Measurements from ENCODE around the gene RASA4.
"Not testable (repeated sequence)": the region's sequence is repeated elsewhere in the genome, so short reads cannot be mapped to it uniquely, and the experiment has no call there.

Gene RASA4

DNA sequence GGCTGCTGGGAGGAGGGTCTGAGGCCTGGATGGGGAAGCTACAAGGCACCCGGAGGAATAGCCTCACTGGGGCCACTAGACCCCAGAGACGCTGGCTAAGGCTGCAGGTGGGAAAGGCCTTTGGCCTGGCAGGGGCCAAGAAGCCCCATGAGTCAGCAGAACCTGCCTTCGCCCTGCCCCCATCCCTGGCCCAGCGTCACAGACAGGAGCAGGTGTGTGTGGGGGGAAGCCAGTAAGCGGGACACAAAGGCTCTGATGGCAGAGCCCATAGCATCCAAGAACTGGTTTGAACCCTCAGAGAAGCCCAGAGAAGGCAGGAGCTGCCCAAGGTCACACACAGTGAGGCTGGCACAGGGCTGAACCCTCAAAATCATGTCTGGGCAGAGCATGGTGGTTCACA is 9.7 kb downstream of the RASA4 start:
- H3K27me3 ChIP-seq (replicated peaks in 2 of 5; ENCODE audit: control insufficient read depth in 4 of 5, insufficient read depth in 5 of 5, low read length in 4 of 5); CTCF ChIA-PET; H3K4me3 ChIP-seq (ENCODE audit: control insufficient read depth in 1 of 7, extremely low read depth in 1 of 7, insufficient read depth in 4 of 7, low read depth in 2 of 7, low read length in 6 of 7); POLR2A ChIA-PET; H3K4me1 ChIP-seq (ENCODE audit: control extremely low read depth in 1 of 4, control insufficient read depth in 4 of 4, insufficient read depth in 4 of 4, low read length in 3 of 4); H3K27ac ChIP-seq (ENCODE audit: insufficient read depth in 1 of 2, low read depth in 1 of 2, low read length in 2 of 2, poor library complexity in 1 of 2, severe bottlenecking in 2 of 2); DNase-seq; H3K36me3 ChIP-seq (ENCODE audit: control insufficient read depth in 4 of 4, insufficient read depth in 4 of 4, low read length in 3 of 4); H3K9me3 ChIP-seq (ENCODE audit: control extremely low read depth in 1 of 5, control insufficient read depth in 4 of 5, insufficient read depth in 2 of 5, low read depth in 1 of 5, low read length in 4 of 5): not testable (repeated sequence)
- no CpG with 5 or more reads among the region's 5 CpGs for WGBS (ENCODE audit: insufficient coverage)

DNA sequence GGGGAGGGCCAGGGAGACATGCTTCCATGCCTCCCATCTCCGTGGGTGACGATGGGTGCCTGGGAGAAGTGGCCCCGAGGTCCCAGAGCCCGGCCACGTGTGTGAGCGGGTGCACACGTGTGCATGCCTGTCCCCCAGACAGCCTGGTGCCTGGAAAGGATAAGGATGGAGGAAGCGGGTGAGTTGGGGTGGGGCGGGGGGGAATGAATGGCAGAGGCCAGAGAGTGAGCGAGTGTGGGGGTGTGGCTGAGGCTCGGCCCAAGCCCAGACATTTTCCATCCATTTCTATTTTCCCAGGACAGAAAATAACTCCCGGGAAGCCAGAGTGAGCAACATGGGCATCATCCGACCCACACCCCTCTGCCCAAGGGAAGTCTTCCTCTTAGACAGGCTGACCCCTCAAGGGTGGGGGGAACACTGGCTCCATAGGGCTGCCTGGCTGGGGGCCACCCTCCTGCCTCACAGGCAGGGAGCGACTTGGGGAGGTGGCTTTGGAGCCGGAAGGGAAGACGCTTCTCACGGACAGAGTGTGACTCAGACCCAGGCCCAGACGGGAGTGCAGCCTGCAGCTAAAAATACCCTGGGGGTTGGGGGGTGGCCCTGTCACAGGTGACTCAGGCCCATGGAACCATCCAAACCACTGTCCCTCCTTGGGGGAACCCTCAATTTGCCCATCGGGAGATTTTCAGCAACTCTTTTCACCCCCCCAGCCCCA is 12.0 kb downstream of the RASA4 start:
- H3K4me3 ChIP-seq (ENCODE audit: control insufficient read depth in 1 of 7, extremely low read depth in 1 of 7, insufficient read depth in 4 of 7, low read depth in 2 of 7, low read length in 6 of 7); H3K36me3 ChIP-seq (ENCODE audit: control insufficient read depth in 4 of 4, insufficient read depth in 4 of 4, low read length in 3 of 4); H3K27ac ChIP-seq (ENCODE audit: insufficient read depth in 1 of 2, low read depth in 1 of 2, low read length in 2 of 2, poor library complexity in 1 of 2, severe bottlenecking in 2 of 2); POLR2A ChIA-PET; CTCF ChIA-PET; DNase-seq; H3K9me3 ChIP-seq (ENCODE audit: control extremely low read depth in 1 of 5, control insufficient read depth in 4 of 5, insufficient read depth in 2 of 5, low read depth in 1 of 5, low read length in 4 of 5); H3K27me3 ChIP-seq (replicated peaks in 2 of 5; ENCODE audit: control insufficient read depth in 4 of 5, insufficient read depth in 5 of 5, low read length in 4 of 5); H3K4me1 ChIP-seq (ENCODE audit: control extremely low read depth in 1 of 4, control insufficient read depth in 4 of 4, insufficient read depth in 4 of 4, low read length in 3 of 4): not testable (repeated sequence)
- no CpG with 5 or more reads among the region's 19 CpGs for WGBS (ENCODE audit: insufficient coverage)

DNA sequence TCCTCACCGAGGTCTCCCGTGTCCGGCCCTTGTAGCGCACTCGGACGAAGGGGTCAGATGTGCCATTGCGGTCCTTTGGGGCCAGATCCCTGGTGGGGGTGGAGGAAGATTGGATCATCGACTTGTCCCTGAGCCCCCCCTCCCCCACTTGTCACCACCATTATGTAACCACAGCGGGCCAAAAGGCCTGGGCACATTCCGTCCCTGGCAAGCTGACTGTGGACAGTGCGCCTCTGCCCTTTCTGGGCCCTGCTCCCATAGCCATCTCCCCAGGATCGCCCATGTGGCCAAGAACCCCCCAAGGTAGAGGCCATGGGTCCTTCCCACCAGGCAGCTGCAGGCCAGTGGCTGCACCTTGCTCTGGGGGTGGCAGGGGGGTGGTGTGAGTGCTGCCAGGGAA is 14.2 kb downstream of the RASA4 start:
- CTCF ChIA-PET; H3K27me3 ChIP-seq (replicated peaks in 2 of 5; ENCODE audit: control insufficient read depth in 4 of 5, insufficient read depth in 5 of 5, low read length in 4 of 5); H3K36me3 ChIP-seq (ENCODE audit: control insufficient read depth in 4 of 4, insufficient read depth in 4 of 4, low read length in 3 of 4); DNase-seq; H3K27ac ChIP-seq (ENCODE audit: insufficient read depth in 1 of 2, low read depth in 1 of 2, low read length in 2 of 2, poor library complexity in 1 of 2, severe bottlenecking in 2 of 2); H3K4me3 ChIP-seq (ENCODE audit: control insufficient read depth in 1 of 7, extremely low read depth in 1 of 7, insufficient read depth in 4 of 7, low read depth in 2 of 7, low read length in 6 of 7); H3K9me3 ChIP-seq (ENCODE audit: control extremely low read depth in 1 of 5, control insufficient read depth in 4 of 5, insufficient read depth in 2 of 5, low read depth in 1 of 5, low read length in 4 of 5); H3K4me1 ChIP-seq (ENCODE audit: control extremely low read depth in 1 of 4, control insufficient read depth in 4 of 4, insufficient read depth in 4 of 4, low read length in 3 of 4); POLR2A ChIA-PET: not testable (repeated sequence)
- WGBS (ENCODE audit: insufficient coverage), result no CpG with 5 or more reads among the region's 12 CpGs

DNA sequence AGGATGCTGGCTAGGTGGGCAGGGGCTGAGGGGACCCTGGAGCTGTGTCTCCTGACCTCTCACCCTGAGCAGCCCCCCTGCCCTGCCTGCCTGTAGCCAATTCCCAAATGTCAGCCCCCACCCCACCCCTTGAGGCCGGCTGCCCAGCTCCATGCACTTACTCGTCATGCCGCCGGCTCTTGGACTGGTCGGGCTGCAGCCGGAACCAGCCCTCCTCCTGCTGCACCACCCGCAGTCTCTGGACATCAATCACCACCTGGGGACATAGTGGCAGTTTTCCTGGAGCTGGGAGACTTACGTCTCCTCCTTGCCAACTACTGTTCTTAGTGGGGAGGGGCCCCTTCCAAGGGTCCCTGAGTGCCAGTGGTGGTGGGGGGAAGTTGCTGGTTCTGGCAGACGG is 16.9 kb downstream of the RASA4 start:
- CTCF ChIA-PET; H3K4me1 ChIP-seq (ENCODE audit: control extremely low read depth in 1 of 4, control insufficient read depth in 4 of 4, insufficient read depth in 4 of 4, low read length in 3 of 4); DNase-seq; H3K27me3 ChIP-seq (replicated peaks in 2 of 5; ENCODE audit: control insufficient read depth in 4 of 5, insufficient read depth in 5 of 5, low read length in 4 of 5); H3K36me3 ChIP-seq (ENCODE audit: control insufficient read depth in 4 of 4, insufficient read depth in 4 of 4, low read length in 3 of 4); H3K9me3 ChIP-seq (ENCODE audit: control extremely low read depth in 1 of 5, control insufficient read depth in 4 of 5, insufficient read depth in 2 of 5, low read depth in 1 of 5, low read length in 4 of 5); H3K27ac ChIP-seq (ENCODE audit: insufficient read depth in 1 of 2, low read depth in 1 of 2, low read length in 2 of 2, poor library complexity in 1 of 2, severe bottlenecking in 2 of 2); POLR2A ChIA-PET; H3K4me3 ChIP-seq (ENCODE audit: control insufficient read depth in 1 of 7, extremely low read depth in 1 of 7, insufficient read depth in 4 of 7, low read depth in 2 of 7, low read length in 6 of 7): not testable (repeated sequence)
- WGBS (ENCODE audit: insufficient coverage), result no CpG with 5 or more reads among the region's 9 CpGs

DNA sequence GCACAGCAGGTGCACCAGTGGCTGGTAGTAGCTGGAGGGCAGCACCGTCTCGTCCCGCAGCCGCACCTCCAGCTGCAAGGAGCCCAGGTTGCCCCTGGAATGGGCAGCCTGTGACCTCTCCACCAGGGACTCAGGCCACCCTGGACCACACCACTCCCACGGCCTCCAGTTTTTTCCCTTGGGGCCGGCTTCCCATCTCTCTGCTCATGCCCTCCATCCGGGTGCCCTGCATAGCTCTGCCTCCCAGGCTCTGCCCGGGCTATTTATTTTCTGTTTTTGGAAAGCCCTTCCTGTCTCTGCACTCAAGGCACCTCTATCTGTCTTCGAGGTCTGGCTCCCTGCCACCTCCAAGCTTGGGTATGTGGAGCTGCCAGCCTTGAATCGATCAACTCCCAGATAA is 20.5 kb downstream of the RASA4 start:
- H3K27ac ChIP-seq (ENCODE audit: insufficient read depth in 1 of 2, low read depth in 1 of 2, low read length in 2 of 2, poor library complexity in 1 of 2, severe bottlenecking in 2 of 2); H3K4me3 ChIP-seq (ENCODE audit: control insufficient read depth in 1 of 7, extremely low read depth in 1 of 7, insufficient read depth in 4 of 7, low read depth in 2 of 7, low read length in 6 of 7); H3K36me3 ChIP-seq (ENCODE audit: control insufficient read depth in 4 of 4, insufficient read depth in 4 of 4, low read length in 3 of 4); POLR2A ChIA-PET; CTCF ChIA-PET; DNase-seq; H3K9me3 ChIP-seq (ENCODE audit: control extremely low read depth in 1 of 5, control insufficient read depth in 4 of 5, insufficient read depth in 2 of 5, low read depth in 1 of 5, low read length in 4 of 5); H3K27me3 ChIP-seq (replicated peaks in 2 of 5; ENCODE audit: control insufficient read depth in 4 of 5, insufficient read depth in 5 of 5, low read length in 4 of 5); H3K4me1 ChIP-seq (ENCODE audit: control extremely low read depth in 1 of 4, control insufficient read depth in 4 of 4, insufficient read depth in 4 of 4, low read length in 3 of 4): not testable (repeated sequence)
- WGBS (ENCODE audit: insufficient coverage), result no CpG with 5 or more reads among the region's 10 CpGs

DNA sequence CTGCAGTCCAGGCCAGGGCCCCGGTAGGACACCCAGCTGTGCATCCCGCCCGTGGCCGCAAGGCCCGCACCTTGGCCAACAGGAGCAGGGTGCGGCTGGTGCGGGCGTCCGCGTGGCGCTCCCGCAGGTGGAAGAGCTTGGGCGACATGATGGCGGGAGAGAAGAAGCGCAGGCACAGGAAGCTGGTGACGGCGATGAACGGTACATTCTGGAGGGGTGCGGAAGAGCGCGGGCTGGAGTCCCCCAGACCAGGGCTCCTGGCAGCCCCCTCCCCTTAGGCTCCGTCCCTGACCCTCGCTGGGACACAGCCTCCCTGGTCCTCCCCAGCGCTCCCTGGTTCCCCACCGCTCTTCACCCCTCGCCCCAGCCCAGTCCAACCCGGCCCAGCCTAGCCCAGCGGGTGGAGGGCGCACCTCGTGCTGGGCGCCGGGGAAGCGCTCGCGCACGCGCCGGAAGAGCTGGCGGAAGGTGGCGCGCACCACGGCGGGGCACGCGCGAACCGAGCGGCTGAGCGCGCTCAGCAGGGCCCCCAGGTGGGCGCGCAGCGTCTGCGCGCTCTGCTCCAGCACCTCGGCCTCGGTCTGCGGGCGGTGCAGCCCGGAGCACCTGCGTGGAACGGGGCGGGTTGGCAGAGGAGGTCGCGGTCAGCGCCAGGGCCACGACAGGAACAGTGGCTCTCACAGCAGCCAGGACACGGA is 22.8 kb downstream of the RASA4 start:
- H3K4me1 ChIP-seq (ENCODE audit: control extremely low read depth in 1 of 4, control insufficient read depth in 4 of 4, insufficient read depth in 4 of 4, low read length in 3 of 4); H3K4me3 ChIP-seq (ENCODE audit: control insufficient read depth in 1 of 7, extremely low read depth in 1 of 7, insufficient read depth in 4 of 7, low read depth in 2 of 7, low read length in 6 of 7); DNase-seq; POLR2A ChIA-PET; H3K36me3 ChIP-seq (ENCODE audit: control insufficient read depth in 4 of 4, insufficient read depth in 4 of 4, low read length in 3 of 4); H3K9me3 ChIP-seq (ENCODE audit: control extremely low read depth in 1 of 5, control insufficient read depth in 4 of 5, insufficient read depth in 2 of 5, low read depth in 1 of 5, low read length in 4 of 5); H3K27me3 ChIP-seq (replicated peaks in 2 of 5; ENCODE audit: control insufficient read depth in 4 of 5, insufficient read depth in 5 of 5, low read length in 4 of 5); H3K27ac ChIP-seq (ENCODE audit: insufficient read depth in 1 of 2, low read depth in 1 of 2, low read length in 2 of 2, poor library complexity in 1 of 2, severe bottlenecking in 2 of 2); CTCF ChIA-PET: not testable (repeated sequence)
- no CpG with 5 or more reads among the region's 68 CpGs for WGBS (ENCODE audit: insufficient coverage)

DNA sequence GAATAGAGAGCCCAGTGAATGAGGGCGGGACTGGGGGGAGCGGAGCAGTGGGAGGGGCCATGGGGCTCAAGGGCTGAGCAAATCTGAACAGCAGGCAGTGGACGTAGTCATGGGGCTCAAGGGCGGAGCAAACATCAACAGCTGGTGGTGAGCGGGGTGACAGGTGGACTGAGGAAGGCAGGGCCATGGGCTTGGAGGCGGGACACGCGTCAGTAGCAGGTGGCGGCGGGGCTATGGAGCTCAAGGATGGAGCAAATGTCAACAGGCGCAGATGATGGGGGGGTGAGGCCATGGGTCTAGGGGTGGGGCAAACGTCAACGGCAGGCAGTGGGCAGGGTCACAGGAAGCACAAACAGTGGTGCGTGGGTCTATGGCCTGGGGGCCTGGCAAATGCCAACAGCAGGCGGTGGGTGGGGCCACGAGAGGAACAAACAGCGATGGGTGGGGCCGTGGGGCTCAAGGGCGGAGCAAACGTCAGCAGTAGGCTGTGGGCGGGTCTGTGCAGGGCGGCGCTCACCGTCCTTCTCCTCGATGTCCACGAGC is 24.0 kb downstream of the RASA4 start:
- H3K4me1 ChIP-seq (ENCODE audit: control extremely low read depth in 1 of 4, control insufficient read depth in 4 of 4, insufficient read depth in 4 of 4, low read length in 3 of 4); H3K9me3 ChIP-seq (ENCODE audit: control extremely low read depth in 1 of 5, control insufficient read depth in 4 of 5, insufficient read depth in 2 of 5, low read depth in 1 of 5, low read length in 4 of 5); H3K27ac ChIP-seq (ENCODE audit: insufficient read depth in 1 of 2, low read depth in 1 of 2, low read length in 2 of 2, poor library complexity in 1 of 2, severe bottlenecking in 2 of 2); CTCF ChIA-PET; POLR2A ChIA-PET; H3K4me3 ChIP-seq (ENCODE audit: control insufficient read depth in 1 of 7, extremely low read depth in 1 of 7, insufficient read depth in 4 of 7, low read depth in 2 of 7, low read length in 6 of 7); H3K27me3 ChIP-seq (replicated peaks in 2 of 5; ENCODE audit: control insufficient read depth in 4 of 5, insufficient read depth in 5 of 5, low read length in 4 of 5); H3K36me3 ChIP-seq (ENCODE audit: control insufficient read depth in 4 of 4, insufficient read depth in 4 of 4, low read length in 3 of 4); DNase-seq: not testable (repeated sequence)
- WGBS (ENCODE audit: insufficient coverage), result no CpG with 5 or more reads among the region's 26 CpGs
